BJ (cell line): ENCODE data around the gene ARID3C. TPM values are rescaled to one million over a fixed set of nuclear protein-coding genes. Genes with fewer than 3 reads are reported as not detected.

Source experiments
- CTCF ChIA-PET: fragments of 350-600 bp; formaldehyde crosslinking; extraction: SDS; loops from one replicate; lab custom pipeline; 2021; ENCODE audit warnings: antibody characterized with exemption, inconsistent platforms; lab: Yijun Ruan, JAX
- POLR2A ChIA-PET: fragments of 300-600 bp; sonication (Branson Sonifier 250); formaldehyde crosslinking; extraction: SDS; loops from one replicate; lab custom pipeline; 2021; ENCODE audit warnings: antibody characterized with exemption; lab: Charles Lee
- DNase-seq: peaks from one replicate; pipeline ENCODE4 v3.0.0-alpha.2; 2011; ENCODE audit warnings: low read depth
- H3K27me3 ChIP-seq: 2 replicates; pipeline ENCODE4 v1.6.0; 2011; ENCODE audit warnings: low read length; ENCODE audit not compliant: control insufficient read depth, insufficient read depth
- H3K36me3 ChIP-seq: 2 replicates; pipeline ENCODE4 v1.5.1; 2011; ENCODE audit warnings: low read length; ENCODE audit not compliant: control insufficient read depth, insufficient read depth
- H3K4me3 ChIP-seq: 2 replicates; pipeline ENCODE4 v1.5.1; 2011; ENCODE audit warnings: low read depth, mild to moderate bottlenecking, control low read depth, low read length
- polyA plus RNA-seq: library from polyadenylated mRNA; depleted of rRNA; stranded (reverse); fragments of >200 nt; gene quantifications from 2 replicates; pipeline ENCODE4 v1.2.3, GENCODE V29; 2011
- TF ChIP-seq, protein P1 (sequence below): IDR thresholded peaks from 2 replicates; pipeline ENCODE4 v1.5.1; 2011; ENCODE audit warnings: low read depth, mild to moderate bottlenecking, control low read depth, inconsistent platforms, low read length, moderate library complexity; ENCODE audit not compliant: insufficient read depth

The ARID3C gene
- polyA plus RNA-seq, 1 experiment = not detected

DNA sequence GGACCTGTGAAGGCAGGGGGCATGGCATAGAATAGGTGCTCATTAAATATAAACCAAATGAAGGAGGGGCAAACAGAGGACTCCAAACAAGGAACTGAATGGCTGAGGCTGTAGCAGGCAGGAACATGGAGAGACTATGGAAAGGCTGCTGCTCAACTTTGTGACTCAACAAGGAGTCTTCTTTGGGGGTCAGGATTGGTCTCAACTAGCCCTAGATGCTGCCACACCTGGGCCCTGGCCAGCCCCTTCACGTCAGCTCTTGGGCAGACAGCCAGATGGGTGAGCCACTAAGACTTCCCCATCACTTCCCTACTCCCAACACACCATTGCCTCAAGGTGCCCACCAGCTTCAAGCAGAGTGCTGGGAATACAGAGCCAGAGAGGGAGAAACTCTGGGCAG is 28.0 kb downstream of the ARID3C start:
- ChIA-PET CTCF (interaction anchor here (0.8 to 4.5 kb wide), 5 partner anchors 9 to 99 kb away, joined by 3 to 30 read pairs (median 5); no protein-coding TSS in a partner anchor), POLR2A (no interaction called here)
- TF ChIP-seq, protein P1, sequence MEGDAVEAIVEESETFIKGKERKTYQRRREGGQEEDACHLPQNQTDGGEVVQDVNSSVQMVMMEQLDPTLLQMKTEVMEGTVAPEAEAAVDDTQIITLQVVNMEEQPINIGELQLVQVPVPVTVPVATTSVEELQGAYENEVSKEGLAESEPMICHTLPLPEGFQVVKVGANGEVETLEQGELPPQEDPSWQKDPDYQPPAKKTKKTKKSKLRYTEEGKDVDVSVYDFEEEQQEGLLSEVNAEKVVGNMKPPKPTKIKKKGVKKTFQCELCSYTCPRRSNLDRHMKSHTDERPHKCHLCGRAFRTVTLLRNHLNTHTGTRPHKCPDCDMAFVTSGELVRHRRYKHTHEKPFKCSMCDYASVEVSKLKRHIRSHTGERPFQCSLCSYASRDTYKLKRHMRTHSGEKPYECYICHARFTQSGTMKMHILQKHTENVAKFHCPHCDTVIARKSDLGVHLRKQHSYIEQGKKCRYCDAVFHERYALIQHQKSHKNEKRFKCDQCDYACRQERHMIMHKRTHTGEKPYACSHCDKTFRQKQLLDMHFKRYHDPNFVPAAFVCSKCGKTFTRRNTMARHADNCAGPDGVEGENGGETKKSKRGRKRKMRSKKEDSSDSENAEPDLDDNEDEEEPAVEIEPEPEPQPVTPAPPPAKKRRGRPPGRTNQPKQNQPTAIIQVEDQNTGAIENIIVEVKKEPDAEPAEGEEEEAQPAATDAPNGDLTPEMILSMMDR = no peak
- DNase-seq = no peak
- no peak overlapping the region for H3K4me3 ChIP-seq
- H3K27me3 ChIP-seq = peaks cover 4% of the 10 kb centered on the region
- H3K36me3 ChIP-seq = no peaks in the 10 kb centered on the region

DNA sequence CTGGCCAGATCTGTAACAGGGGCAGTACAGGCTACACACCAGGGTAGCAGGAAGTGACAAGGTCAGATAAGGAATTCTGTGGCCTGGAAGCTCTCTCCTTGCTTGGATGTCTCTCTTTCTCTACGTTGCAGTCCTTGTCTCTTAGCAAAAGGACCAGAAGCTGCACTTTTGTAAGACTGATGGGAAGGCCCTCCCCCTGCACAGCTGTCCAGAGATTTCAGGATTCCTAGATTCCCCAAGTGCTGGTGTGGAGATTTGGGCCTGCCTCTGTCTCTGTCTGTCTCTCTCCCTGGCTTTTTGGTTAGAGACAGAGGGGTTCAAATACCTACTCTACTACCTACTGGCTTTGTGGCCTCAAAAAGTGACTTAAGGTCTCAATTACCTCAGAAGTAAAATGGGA is 29.3 kb downstream of the ARID3C start:
- H3K27me3 ChIP-seq = peaks cover 1% of the 10 kb centered on the region
- TF ChIP-seq, protein P1 = no peak
- no peaks in the 10 kb centered on the region for H3K36me3 ChIP-seq
- DNase-seq = no peak
- no peak overlapping the region for H3K4me3 ChIP-seq
- POLR2A ChIA-PET = no interaction called here
- CTCF ChIA-PET = interaction anchor here (1.0 to 4.5 kb wide), 3 partner anchors 23 to 196 kb away, joined by 4 to 30 read pairs (median 5); no protein-coding TSS in a partner anchor

DNA sequence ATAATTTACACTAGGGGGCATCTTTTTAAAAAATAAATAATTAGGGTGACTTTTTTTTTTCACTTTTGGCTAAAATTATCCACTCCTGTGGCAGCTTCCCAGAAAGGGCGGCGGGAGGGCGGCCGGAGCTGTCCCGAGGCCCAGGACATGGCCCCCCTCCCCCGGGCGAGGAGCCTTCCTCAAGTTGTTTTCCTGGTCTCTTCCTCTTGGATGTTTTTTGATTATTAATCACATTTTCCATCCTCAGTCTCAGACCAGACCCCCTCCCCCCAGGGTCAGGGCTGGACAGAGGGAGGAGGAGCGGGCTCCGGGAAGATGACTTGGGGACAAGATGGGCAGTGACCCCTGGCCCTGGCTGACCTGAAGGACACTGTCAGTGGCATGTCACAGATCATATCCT is 34.7 kb downstream of the ARID3C start:
- POLR2A ChIA-PET = no interaction called here
- Histone ChIP-seq H3K27me3 (peaks cover 28% of the 10 kb centered on the region), H3K36me3 (no peaks in the 10 kb centered on the region), H3K4me3 (no peak overlapping the region)
- DNase-seq = no peak
- TF ChIP-seq, protein P1 = no peak
- CTCF ChIA-PET = interaction anchor here (0.6 to 6.0 kb wide), 6 partner anchors 9 to 190 kb away, joined by 3 to 119 read pairs (median 11); no protein-coding TSS in a partner anchor

DNA sequence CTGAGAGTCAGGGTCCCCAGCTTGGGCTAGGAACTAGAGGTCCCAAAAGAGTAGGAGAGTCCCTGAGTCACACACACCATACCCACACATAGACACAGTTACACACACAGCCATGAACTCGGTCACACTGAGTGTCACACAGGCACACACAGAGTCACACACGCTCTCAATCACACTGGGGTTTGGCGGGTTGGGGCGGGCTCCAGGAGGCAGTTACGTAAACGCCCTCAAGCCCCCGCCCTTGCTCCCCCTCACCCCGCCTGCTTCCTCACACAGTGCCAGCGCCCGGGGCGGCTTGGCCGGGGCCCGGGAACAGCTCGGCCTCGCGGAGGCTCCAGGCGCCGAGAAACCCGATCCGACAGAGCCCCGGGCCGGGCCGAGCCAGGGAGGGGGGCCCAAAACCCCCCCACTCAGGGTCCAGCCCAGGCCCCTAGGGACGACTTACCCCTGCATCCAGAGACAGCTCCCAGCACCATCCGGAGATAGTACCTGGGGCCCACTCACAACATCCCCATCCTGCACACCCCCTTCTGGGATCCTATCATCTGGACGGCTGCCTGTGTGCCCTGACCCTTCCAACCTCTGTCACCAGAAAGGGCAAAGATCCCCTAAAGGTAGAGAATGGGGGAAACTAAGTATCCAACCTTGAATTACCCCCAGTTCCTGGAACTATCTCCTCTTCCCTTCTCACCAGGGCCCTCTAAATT is 35.8 kb downstream of the ARID3C start:
- TF ChIP-seq, protein P1 = no peak
- no peaks in the 10 kb centered on the region for H3K36me3 ChIP-seq
- POLR2A ChIA-PET = no interaction called here
- no peak overlapping the region for H3K4me3 ChIP-seq
- CTCF ChIA-PET = interaction anchor here (0.7 to 6.0 kb wide), 12 partner anchors 11 to 258 kb away, joined by 3 to 119 read pairs (median 12); partner anchors contain the start of genes DCTN3 and RPP25L
- peaks cover 39% of the 10 kb centered on the region for H3K27me3 ChIP-seq
- no peak for DNase-seq
